ENCODE data around the gene DGKB. TPM values are rescaled to one million over a fixed set of nuclear protein-coding genes. Genes with fewer than 3 reads are reported as not detected.

DGKB gene
- total and polyA plus RNA-seq, 7 experiments from 2014 or later, result not detected

GRCh38 chr7:14375998-14376397, 526.6 kb downstream of the DGKB start:
- CTCF ChIA-PET, result no interaction called here
- no peak overlapping the region for H3K27ac ChIP-seq (ENCODE audit: low read depth, low read length)
- Mint-ChIP-seq H3K36me3 (no peaks in the 10 kb centered on the region), H3K27ac (no peak overlapping the region), H3K4me3 (no peak overlapping the region), H3K27me3 (no peaks in the 10 kb centered on the region), H3K4me1 (no peaks in the 10 kb centered on the region), H3K9me3 (peaks cover 0 to 15% (median 6%) of the 10 kb centered on the region in 11 donors)
- DNase-seq (no peak), ATAC-seq (no peak)
- no peaks in the 10 kb centered on the region for H3K36me3 ChIP-seq (ENCODE audit: control insufficient read depth in 2 of 3, insufficient read depth in 3 of 3, low read length in 3 of 3)
- H3K27me3 ChIP-seq (ENCODE audit: control insufficient read depth in 2 of 2, insufficient read depth in 2 of 2, low read length in 2 of 2), result no peaks in the 10 kb centered on the region
- intact Hi-C loops (cut with micrococcal nuclease), result no loop called here
- no peaks in the 10 kb centered on the region for H3K4me1 ChIP-seq (ENCODE audit: control insufficient read depth in 2 of 2, insufficient read depth in 2 of 2, low read length in 2 of 2)
- POLR2A ChIA-PET, result no interaction called here
- no peaks in the 10 kb centered on the region for H3K9me3 ChIP-seq (ENCODE audit: control insufficient read depth in 2 of 3, low read length in 3 of 3)
- H3K4me3 ChIP-seq (ENCODE audit: low read length), result no peak overlapping the region

GRCh38 chr7:14374336-14374735, 528.2 kb downstream of the DGKB start:
- no peak overlapping the region for H3K27ac ChIP-seq (ENCODE audit: low read depth, low read length)
- H3K36me3 ChIP-seq (ENCODE audit: control insufficient read depth in 2 of 3, insufficient read depth in 3 of 3, low read length in 3 of 3), result no peaks in the 10 kb centered on the region
- ATAC-seq, result no peak
- no peaks in the 10 kb centered on the region for H3K27me3 ChIP-seq (ENCODE audit: control insufficient read depth in 2 of 2, insufficient read depth in 2 of 2, low read length in 2 of 2)
- CTCF ChIA-PET, result no interaction called here
- Mint-ChIP-seq H3K4me3 (no peak overlapping the region), H3K9me3 (peaks cover 0 to 20% (median 10%) of the 10 kb centered on the region in 11 donors), H3K36me3 (no peaks in the 10 kb centered on the region), H3K27ac (no peak overlapping the region), H3K27me3 (no peaks in the 10 kb centered on the region), H3K4me1 (no peaks in the 10 kb centered on the region)
- intact Hi-C loops (cut with micrococcal nuclease), result no loop called here
- H3K4me1 ChIP-seq (ENCODE audit: control insufficient read depth in 2 of 2, insufficient read depth in 2 of 2, low read length in 2 of 2), result no peaks in the 10 kb centered on the region
- POLR2A ChIA-PET, result no interaction called here
- no peak overlapping the region for H3K4me3 ChIP-seq (ENCODE audit: low read length)
- no peaks in the 10 kb centered on the region for H3K9me3 ChIP-seq (ENCODE audit: control insufficient read depth in 2 of 3, low read length in 3 of 3)
- DNase-seq, result no peak

- intact Hi-C loops (cut with micrococcal nuclease), result no loop called here
- Histone ChIP-seq H3K4me3 (ENCODE audit: low read length) (no peak overlapping the region), H3K9me3 (ENCODE audit: control insufficient read depth in 2 of 3, low read length in 3 of 3) (no peaks in the 10 kb centered on the region), H3K27ac (ENCODE audit: low read depth, low read length) (no peak overlapping the region), H3K4me1 (ENCODE audit: control insufficient read depth in 2 of 2, insufficient read depth in 2 of 2, low read length in 2 of 2) (no peaks in the 10 kb centered on the region), H3K36me3 (ENCODE audit: control insufficient read depth in 2 of 3, insufficient read depth in 3 of 3, low read length in 3 of 3) (no peaks in the 10 kb centered on the region), H3K27me3 (ENCODE audit: control insufficient read depth in 2 of 2, insufficient read depth in 2 of 2, low read length in 2 of 2) (no peaks in the 10 kb centered on the region)
- Mint-ChIP-seq H3K4me3 (no peak overlapping the region), H3K4me1 (no peaks in the 10 kb centered on the region), H3K36me3 (no peaks in the 10 kb centered on the region), H3K27me3 (no peaks in the 10 kb centered on the region), H3K27ac (no peak overlapping the region), H3K9me3 (peaks cover 3 to 23% (median 10%) of the 10 kb centered on the region in 11 donors)
- ChIA-PET CTCF (no interaction called here), POLR2A (no interaction called here)
- ATAC-seq, result no peak
- DNase-seq, result no peak
Measured at GRCh38 chr7:14368285-14368684, 534.3 kb downstream of the DGKB start.

- Mint-ChIP-seq H3K4me3 (no peak overlapping the region), H3K36me3 (no peaks in the 10 kb centered on the region), H3K27me3 (no peaks in the 10 kb centered on the region), H3K27ac (no peak overlapping the region), H3K4me1 (no peaks in the 10 kb centered on the region), H3K9me3 (peaks cover 0 to 6% (median 0%) of the 10 kb centered on the region in 11 donors)
- Histone ChIP-seq H3K9me3 (ENCODE audit: control insufficient read depth in 2 of 3, low read length in 3 of 3) (no peaks in the 10 kb centered on the region), H3K27ac (ENCODE audit: low read depth, low read length) (no peak overlapping the region), H3K4me1 (ENCODE audit: control insufficient read depth in 2 of 2, insufficient read depth in 2 of 2, low read length in 2 of 2) (no peaks in the 10 kb centered on the region), H3K36me3 (ENCODE audit: control insufficient read depth in 2 of 3, insufficient read depth in 3 of 3, low read length in 3 of 3) (no peaks in the 10 kb centered on the region), H3K27me3 (ENCODE audit: control insufficient read depth in 2 of 2, insufficient read depth in 2 of 2, low read length in 2 of 2) (no peaks in the 10 kb centered on the region), H3K4me3 (ENCODE audit: low read length) (no peak overlapping the region)
- ChIA-PET POLR2A (no interaction called here), CTCF (no interaction called here)
- ATAC-seq (no peak), DNase-seq (no peak)
- intact Hi-C loops (cut with micrococcal nuclease), result no loop called here
Measured at GRCh38 chr7:14351167-14351566, 551.4 kb downstream of the DGKB start.

- Histone ChIP-seq H3K27ac (ENCODE audit: low read depth, low read length) (no peak overlapping the region), H3K36me3 (ENCODE audit: control insufficient read depth in 2 of 3, insufficient read depth in 3 of 3, low read length in 3 of 3) (no peaks in the 10 kb centered on the region), H3K9me3 (ENCODE audit: control insufficient read depth in 2 of 3, low read length in 3 of 3) (no peaks in the 10 kb centered on the region), H3K4me3 (ENCODE audit: low read length) (no peak overlapping the region), H3K4me1 (ENCODE audit: control insufficient read depth in 2 of 2, insufficient read depth in 2 of 2, low read length in 2 of 2) (no peaks in the 10 kb centered on the region), H3K27me3 (ENCODE audit: control insufficient read depth in 2 of 2, insufficient read depth in 2 of 2, low read length in 2 of 2) (no peaks in the 10 kb centered on the region)
- H3K27me3 Mint-ChIP-seq, result no peaks in the 10 kb centered on the region
- ChIA-PET POLR2A (no interaction called here), CTCF (no interaction called here)
- peaks cover 0 to 7% (median 0%) of the 10 kb centered on the region in 11 donors for H3K9me3 Mint-ChIP-seq
- no peak overlapping the region for H3K27ac Mint-ChIP-seq
- H3K4me1 Mint-ChIP-seq, result no peaks in the 10 kb centered on the region
- DNase-seq (no peak), ATAC-seq (no peak)
- intact Hi-C loops (cut with micrococcal nuclease), result no loop called here
- H3K36me3 Mint-ChIP-seq, result no peaks in the 10 kb centered on the region
- no peak overlapping the region for H3K4me3 Mint-ChIP-seq
Measured at GRCh38 chr7:14341200-14341775, 561.3 kb downstream of the DGKB start.

GRCh38 chr7:14340393-14341074, 562.0 kb downstream of the DGKB start:
- CTCF ChIA-PET, result no interaction called here
- Histone ChIP-seq H3K4me1 (ENCODE audit: control insufficient read depth in 2 of 2, insufficient read depth in 2 of 2, low read length in 2 of 2) (no peaks in the 10 kb centered on the region), H3K4me3 (ENCODE audit: low read length) (no peak overlapping the region), H3K27me3 (ENCODE audit: control insufficient read depth in 2 of 2, insufficient read depth in 2 of 2, low read length in 2 of 2) (no peaks in the 10 kb centered on the region), H3K9me3 (ENCODE audit: control insufficient read depth in 2 of 3, low read length in 3 of 3) (no peaks in the 10 kb centered on the region), H3K27ac (ENCODE audit: low read depth, low read length) (no peak overlapping the region), H3K36me3 (ENCODE audit: control insufficient read depth in 2 of 3, insufficient read depth in 3 of 3, low read length in 3 of 3) (no peaks in the 10 kb centered on the region)
- ATAC-seq, result no peak
- Mint-ChIP-seq H3K4me3 (no peak overlapping the region), H3K36me3 (no peaks in the 10 kb centered on the region), H3K27ac (no peak overlapping the region), H3K9me3 (peaks cover 0 to 7% (median 0%) of the 10 kb centered on the region in 11 donors), H3K27me3 (no peaks in the 10 kb centered on the region), H3K4me1 (no peaks in the 10 kb centered on the region)
- no peak for DNase-seq
- intact Hi-C loops (cut with micrococcal nuclease), result no loop called here
- POLR2A ChIA-PET, result no interaction called here

- intact Hi-C loops (cut with micrococcal nuclease), result loop anchor here in 1 of 2 donors (10.0 kb wide), 1 partner anchor 65 kb away; no protein-coding TSS in a partner anchor
- H3K9me3 Mint-ChIP-seq, result peaks cover 0 to 7% (median 0%) of the 10 kb centered on the region in 11 donors
- no peak overlapping the region for H3K27ac Mint-ChIP-seq
- no peaks in the 10 kb centered on the region for H3K36me3 Mint-ChIP-seq
- H3K27me3 Mint-ChIP-seq, result no peaks in the 10 kb centered on the region
- no peak for ATAC-seq
- no peak overlapping the region for H3K27ac ChIP-seq (ENCODE audit: low read depth, low read length)
- no peaks in the 10 kb centered on the region for H3K36me3 ChIP-seq (ENCODE audit: control insufficient read depth in 2 of 3, insufficient read depth in 3 of 3, low read length in 3 of 3)
- H3K4me3 Mint-ChIP-seq, result no peak overlapping the region
- DNase-seq, result no peak
- H3K4me1 Mint-ChIP-seq, result no peaks in the 10 kb centered on the region
- no peak overlapping the region for H3K4me3 ChIP-seq (ENCODE audit: low read length)
- no peaks in the 10 kb centered on the region for H3K27me3 ChIP-seq (ENCODE audit: control insufficient read depth in 2 of 2, insufficient read depth in 2 of 2, low read length in 2 of 2)
- POLR2A ChIA-PET, result no interaction called here
- H3K9me3 ChIP-seq (ENCODE audit: control insufficient read depth in 2 of 3, low read length in 3 of 3), result no peaks in the 10 kb centered on the region
- CTCF ChIA-PET, result no interaction called here
- H3K4me1 ChIP-seq (ENCODE audit: control insufficient read depth in 2 of 2, insufficient read depth in 2 of 2, low read length in 2 of 2), result no peaks in the 10 kb centered on the region
Measured at GRCh38 chr7:14339861-14340260, 562.7 kb downstream of the DGKB start.

Data from naive thymus-derived CD4-positive, alpha-beta T cell (primary cell).